NCI-H2196 (cell line): ENCODE results near the gene ZNF791.
A peak's percentile ranks its signal among the peaks of the same experiment; 100 is the strongest.
"Not testable (repeated sequence)": the region's sequence is repeated elsewhere in the genome, so short reads cannot be mapped to it uniquely, and the experiment has no call there.

Source experiments
- DNase-seq: peaks from one replicate; lab custom pipeline; 2025; ENCODE audit not compliant: unreplicated experiment; lab: John Stamatoyannopoulos, UW

ZNF791 gene

GRCh38 chr19:12628040-12629022 is 17.6 kb downstream of the ZNF791 start:
- DNase-seq: no peak

DNA sequence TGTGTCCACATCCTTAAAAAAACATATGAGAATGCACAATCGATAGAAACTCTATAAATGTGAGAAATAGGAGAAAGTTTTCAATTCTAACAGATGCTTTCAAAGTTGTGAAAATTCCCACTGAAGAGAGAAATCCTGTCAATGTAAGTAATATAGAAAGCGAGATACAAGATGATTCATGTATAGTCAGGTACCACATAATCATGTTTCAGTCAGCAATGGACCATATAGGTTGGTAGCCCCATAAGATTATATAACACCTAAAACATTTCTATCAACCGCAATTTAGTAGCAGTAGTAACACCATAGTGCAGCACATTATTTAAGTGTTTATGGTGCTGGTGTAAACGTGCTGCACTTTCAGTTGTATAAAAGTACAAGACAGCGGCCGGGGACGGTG is 18.5 kb downstream of the ZNF791 start:
- no peak for DNase-seq

- DNase-seq: no peak
Measured at GRCh38 chr19:12636631-12637030, 25.9 kb downstream of the ZNF791 start.

DNA sequence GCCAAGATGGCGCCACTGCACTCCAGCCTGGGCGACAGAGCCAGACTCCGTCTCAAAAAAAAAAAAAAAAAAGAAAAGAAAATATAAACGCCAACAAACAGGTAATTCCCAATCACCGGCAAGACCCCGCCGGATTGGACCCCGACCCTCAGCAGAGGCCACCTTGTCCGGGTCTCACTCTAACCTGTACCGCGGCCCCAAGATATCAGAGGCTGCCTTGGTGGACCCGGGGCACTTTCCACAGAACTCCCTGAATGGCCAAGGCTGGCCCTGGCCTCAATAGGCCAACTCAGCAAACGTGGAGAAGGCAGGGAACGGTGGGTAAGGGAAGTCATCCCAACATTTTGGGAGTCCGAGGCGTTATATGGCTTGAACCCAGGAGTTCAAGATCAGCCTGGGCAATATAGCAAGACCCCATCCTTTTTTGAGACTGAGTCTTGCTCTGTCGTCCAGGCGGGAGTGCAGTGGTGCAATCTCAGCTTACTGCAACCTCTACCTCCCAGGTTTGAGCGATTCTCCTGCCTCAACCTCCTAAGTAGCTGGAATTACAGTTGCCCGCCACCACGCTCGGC is 28.0 kb downstream of the ZNF791 start:
- no peak for DNase-seq

DNA sequence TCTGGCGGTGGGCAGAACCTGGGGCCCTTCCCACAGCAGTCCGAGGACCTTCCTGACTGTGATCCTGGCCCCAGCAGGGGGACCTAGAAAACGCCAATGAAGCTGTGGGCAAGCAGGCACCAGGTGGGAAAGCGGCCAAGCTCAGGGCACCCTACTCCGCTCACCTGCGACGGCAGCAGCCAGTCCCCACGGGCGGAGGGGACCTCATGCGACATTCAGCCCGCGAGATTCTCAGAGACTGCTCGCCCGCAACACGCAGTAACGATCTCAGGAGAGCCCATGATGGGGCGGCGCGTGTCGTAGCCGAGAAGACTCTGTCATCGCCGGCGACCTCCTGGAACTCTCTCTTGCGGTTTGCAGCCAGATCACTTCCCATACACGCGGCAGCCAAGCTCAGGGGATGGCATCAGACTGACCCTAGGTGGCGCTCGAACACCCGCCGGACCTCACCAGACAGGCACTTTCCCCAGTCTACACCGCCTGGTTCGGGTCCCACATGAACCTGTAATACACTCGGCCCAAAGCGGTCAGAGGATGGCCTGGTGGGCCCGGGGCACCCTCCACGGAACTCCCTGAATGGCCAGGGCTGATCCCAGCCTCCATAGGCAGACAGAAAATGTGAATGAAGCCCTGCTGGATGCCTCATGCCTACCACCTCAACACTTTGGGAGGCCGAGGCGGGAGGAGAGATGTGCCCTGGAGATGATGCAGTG is 29.3 kb downstream of the ZNF791 start:
- peak; percentile 75 for DNase-seq

- no peak for DNase-seq
Measured at GRCh38 chr19:12641456-12641855, 30.7 kb downstream of the ZNF791 start.

- no peak for DNase-seq
Measured at GRCh38 chr19:12642506-12642905, 31.8 kb downstream of the ZNF791 start.

GRCh38 chr19:12643716-12644115 is 33.0 kb downstream of the ZNF791 start:
- not testable (repeated sequence) for DNase-seq

DNA sequence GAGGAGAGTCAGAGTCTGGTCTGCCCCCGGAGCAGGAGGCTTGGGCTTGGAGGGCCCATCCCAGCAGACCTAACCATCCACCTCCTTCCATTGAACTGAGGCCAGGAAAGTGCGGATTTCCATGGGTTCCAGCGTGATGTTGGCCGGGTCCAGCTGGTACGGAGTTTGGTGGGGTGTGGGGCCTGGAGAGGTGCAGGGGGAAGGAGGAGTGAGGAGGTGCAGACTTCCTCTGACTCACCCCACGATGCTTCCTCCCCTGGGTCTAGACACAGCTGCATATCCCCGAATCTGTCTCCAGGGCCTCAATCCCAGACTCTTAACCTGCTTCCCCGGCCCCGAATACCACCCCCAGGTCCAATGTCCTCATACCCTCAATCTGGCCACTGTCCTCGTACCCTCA is 35.8 kb downstream of the ZNF791 start:
- DNase-seq: no peak

DNA sequence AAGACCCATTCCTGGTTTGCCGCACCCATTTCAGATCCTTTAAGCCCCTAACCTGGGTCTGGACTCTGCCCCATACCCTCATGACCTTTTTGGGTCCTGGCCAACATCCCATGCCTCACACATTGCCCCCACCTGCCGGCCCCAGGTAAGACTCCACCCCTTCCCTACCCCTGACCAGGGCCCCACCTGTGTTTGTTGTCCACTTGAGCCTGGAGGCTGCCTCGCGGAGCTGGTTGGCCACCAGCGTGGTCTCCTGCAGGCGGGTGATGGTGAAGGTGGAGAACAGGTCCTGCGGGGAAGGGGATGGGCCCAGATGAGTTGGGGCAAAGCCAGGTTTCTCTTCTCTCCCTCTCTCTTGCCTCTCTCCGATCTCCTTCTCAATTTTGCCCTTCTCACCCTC is 36.3 kb downstream of the ZNF791 start:
- DNase-seq: no peak

GRCh38 chr19:12647490-12648071 is 36.9 kb downstream of the ZNF791 start:
- peak; percentile 62 for DNase-seq

GRCh38 chr19:12648088-12648487 is 37.4 kb downstream of the ZNF791 start:
- DNase-seq: peak; percentile 7

DNA sequence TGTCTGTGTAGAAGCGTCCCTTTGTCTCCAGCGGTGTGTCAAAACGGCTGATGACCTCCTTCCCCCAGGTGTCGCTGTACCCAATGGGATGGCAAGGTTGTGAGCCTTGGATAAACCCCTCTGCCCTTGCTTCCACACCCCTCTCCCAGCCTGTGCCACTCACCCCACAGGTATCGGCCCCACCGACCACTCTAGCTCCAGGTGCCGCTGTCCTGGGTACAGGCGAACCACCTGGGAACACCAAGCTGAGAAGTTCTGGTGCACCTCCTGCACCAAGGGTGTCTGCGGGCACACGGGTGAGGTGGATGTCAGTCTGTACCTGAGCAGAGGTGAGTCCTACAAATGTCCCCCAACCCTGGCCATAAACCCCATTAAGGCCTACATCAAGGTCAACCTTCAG is 39.2 kb downstream of the ZNF791 start:
- no peak for DNase-seq

GRCh38 chr19:12652219-12652618 is 41.5 kb downstream of the ZNF791 start:
- DNase-seq: no peak

- no peak for DNase-seq
Measured at GRCh38 chr19:12655546-12655945, 44.8 kb downstream of the ZNF791 start.

- DNase-seq: no peak
Measured at GRCh38 chr19:12656899-12657571, 46.3 kb downstream of the ZNF791 start.

DNA sequence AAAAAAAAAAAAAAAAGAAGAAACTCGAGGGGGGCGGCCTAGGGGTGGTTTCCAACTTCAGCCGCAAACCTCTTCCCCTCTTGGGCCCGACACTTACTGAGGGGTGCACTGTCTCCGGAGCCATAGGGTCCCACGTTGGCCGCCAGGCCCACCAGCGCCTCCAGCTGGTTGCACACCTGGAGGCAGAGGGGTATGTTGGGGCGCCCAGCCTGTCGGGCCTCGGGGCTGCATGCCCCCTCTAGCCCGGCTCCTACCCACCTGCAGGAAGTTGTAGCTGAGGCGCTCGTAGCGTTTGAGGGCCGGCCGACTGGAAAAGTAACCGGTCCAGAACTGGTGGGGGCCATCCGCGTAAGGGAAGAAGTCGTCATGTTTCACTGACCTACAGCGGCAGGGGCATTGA is 47.2 kb downstream of the ZNF791 start:
- DNase-seq: no peak

- no peak for DNase-seq
Measured at GRCh38 chr19:12660980-12661379, 50.3 kb downstream of the ZNF791 start.

GRCh38 chr19:12664406-12665280 is 53.9 kb downstream of the ZNF791 start:
- DNase-seq: peak; percentile 47

DNA sequence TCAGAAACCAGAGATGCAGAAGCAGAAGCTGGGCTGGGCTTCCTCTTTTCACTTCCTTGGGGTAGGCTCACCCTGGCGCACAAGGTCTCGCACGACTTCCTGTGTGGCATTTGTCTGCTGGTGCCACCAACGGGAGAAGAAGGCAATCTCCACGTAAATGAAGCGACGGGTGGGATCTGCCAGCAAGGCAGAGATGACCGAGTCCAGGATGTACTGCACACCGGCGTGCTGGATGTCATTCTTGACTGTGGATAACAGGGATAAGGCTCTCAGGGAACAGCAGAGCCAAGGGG is 54.5 kb downstream of the ZNF791 start:
- no peak for DNase-seq
